Epidermal melanocyte (primary cell): ENCODE results near the gene SBNO1.
"Not testable (repeated sequence)": the region's sequence is repeated elsewhere in the genome, so short reads cannot be mapped to it uniquely, and the experiment has no call there.

Source experiments
- DNase-seq: peaks from one replicate; pipeline ENCODE4 v3.0.0; 2011; ENCODE audit warnings: low spot score; ENCODE audit not compliant: insufficient read length

SBNO1 gene

GRCh38 chr12:123248996-123249741 lies 115.5 kb downstream of the SBNO1 start:
- not testable (repeated sequence) for DNase-seq

- DNase-seq = not testable (repeated sequence)
These were observed 116.5 kb downstream of the SBNO1 start for GRCh38 chr12:123248129-123248528.

- no peak for DNase-seq
These were observed 119.0 kb downstream of the SBNO1 start for GRCh38 chr12:123245678-123246077.

- DNase-seq = no peak
These were observed 120.9 kb downstream of the SBNO1 start for GRCh38 chr12:123243671-123244262.

GRCh38 chr12:123242116-123242904 lies 122.3 kb downstream of the SBNO1 start:
- DNase-seq = no peak
